CD14-positive monocyte (primary cell): ENCODE data around the gene CARMIL1. TPM values are rescaled to one million over a fixed set of nuclear protein-coding genes. Genes with fewer than 3 reads are reported as not detected.

Source experiments
- DNase-seq, 3 donors: peaks; one replicate each; pipeline ENCODE4 v3.0.0-alpha.2; 2011 to 2022
- H2AFZ ChIP-seq: 2 replicates; pipeline ENCODE4 v1.6.0; 2012; ENCODE audit warnings: mild to moderate bottlenecking, low read depth, low read length, inconsistent platforms; ENCODE audit not compliant: insufficient read depth, poor library complexity, severe bottlenecking
- H3K27ac ChIP-seq, 2 donors: 1 replicate in 1 of 2; 2 replicates in 1 of 2; pipeline ENCODE4 v1.5.1; 2012 to 2013; ENCODE audit warnings: low read length in 2 of 2, control low read depth in 1 of 2, inconsistent platforms in 1 of 2, low read depth in 1 of 2, mild to moderate bottlenecking in 1 of 2
- H3K27me3 ChIP-seq, 2 donors: one replicate each; pipeline versions ENCODE4 v1.6.0 to v1.6.1; 2011 to 2013; ENCODE audit warnings: low read length in 2 of 2; ENCODE audit not compliant: control insufficient read depth in 2 of 2, insufficient read depth in 2 of 2
- H3K36me3 ChIP-seq, 2 donors: replicated peaks in 1 of 2; 1 replicate in 1 of 2; 2 replicates in 1 of 2; pipeline versions ENCODE4 v1.5.1 to v1.6.1; 2012 to 2013; ENCODE audit warnings: low read length in 2 of 2, control low read depth in 1 of 2, inconsistent platforms in 1 of 2, mild to moderate bottlenecking in 1 of 2; ENCODE audit not compliant: insufficient read depth in 2 of 2, control insufficient read depth in 1 of 2
- H3K4me1 ChIP-seq, 2 donors: 1 replicate in 1 of 2; 2 replicates in 1 of 2; pipeline versions ENCODE4 v1.5.1 to v1.6.1; 2012 to 2013; ENCODE audit warnings: low read length in 2 of 2, control low read depth in 1 of 2, inconsistent platforms in 1 of 2, mild to moderate bottlenecking in 1 of 2, moderate library complexity in 1 of 2; ENCODE audit not compliant: insufficient read depth in 2 of 2, control insufficient read depth in 1 of 2
- H3K4me2 ChIP-seq: replicated peaks from 2 replicates; pipeline ENCODE3; 2012; ENCODE audit warnings: low read length, moderate library complexity, mild to moderate bottlenecking; ENCODE audit not compliant: poor library complexity, severe bottlenecking; ENCODE audit errors: extremely low read depth
- H3K4me3 ChIP-seq, 3 experiments: fragments of 200-600 bp in 1 of 3; sonication (generic) in 1 of 3; replicated peaks in 1 of 3; 1 replicate in 2 of 3; 2 replicates in 1 of 3; pipeline ENCODE4 v1.5.1; 2011 to 2013; ENCODE audit warnings: low read length in 3 of 3, mild to moderate bottlenecking in 3 of 3, control low read depth in 2 of 3, low read depth in 2 of 3, inconsistent platforms in 1 of 3, moderate library complexity in 1 of 3
- H3K79me2 ChIP-seq: 2 replicates; pipeline ENCODE4 v1.6.0; 2012; ENCODE audit warnings: mild to moderate bottlenecking, control low read depth, inconsistent platforms, low read length, moderate library complexity; ENCODE audit not compliant: insufficient read depth
- H3K9ac ChIP-seq: 2 replicates; pipeline ENCODE4 v1.6.0; 2017; ENCODE audit warnings: low read length, mild to moderate bottlenecking; ENCODE audit not compliant: insufficient read depth, poor library complexity, severe bottlenecking
- H3K9me3 ChIP-seq, 2 donors: replicated peaks in 1 of 2; 1 replicate in 1 of 2; 2 replicates in 1 of 2; pipeline versions ENCODE4 v1.5.1 to v1.6.1; 2012 to 2013; ENCODE audit warnings: low read length in 2 of 2, control low read depth in 1 of 2; ENCODE audit not compliant: control insufficient read depth in 1 of 2, insufficient read depth in 1 of 2
- H4K20me1 ChIP-seq: 2 replicates; pipeline ENCODE4 v1.6.0; 2012; ENCODE audit warnings: mild to moderate bottlenecking, low read length, control low read depth, moderate library complexity; ENCODE audit not compliant: insufficient read depth
- H3K27ac Mint-ChIP-seq, 7 donors: one replicate each; pipeline ENCODE4 v1.8.0; 2020; ENCODE audit warnings: mild to moderate bottlenecking in 7 of 7, mixed read lengths in 7 of 7, moderate library complexity in 6 of 7, inconsistent platforms in 2 of 7
- H3K27me3 Mint-ChIP-seq, 3 donors: one replicate each; pipeline ENCODE4 v1.8.0; 2021 to 2022; ENCODE audit warnings: low read depth in 3 of 3, mild to moderate bottlenecking in 3 of 3, mixed read lengths in 3 of 3, moderate library complexity in 3 of 3, inconsistent platforms in 1 of 3
- H3K36me3 Mint-ChIP-seq, 2 donors: one replicate each; pipeline ENCODE4 v1.8.0; 2020; ENCODE audit warnings: mixed read lengths in 2 of 2, inconsistent platforms in 1 of 2, mild to moderate bottlenecking in 1 of 2
- H3K4me1 Mint-ChIP-seq: one replicate; pipeline ENCODE4 v1.8.0; 2020; ENCODE audit warnings: mild to moderate bottlenecking, mixed read lengths
- H3K4me3 Mint-ChIP-seq, 2 donors: one replicate each; pipeline ENCODE4 v1.8.0; 2020; ENCODE audit warnings: mild to moderate bottlenecking in 2 of 2, mixed read lengths in 2 of 2, moderate library complexity in 1 of 2
- H3K9me3 Mint-ChIP-seq, 7 donors: one replicate each; pipeline ENCODE4 v1.8.0; 2020 to 2022; ENCODE audit warnings: mixed read lengths in 7 of 7, mild to moderate bottlenecking in 6 of 7, moderate library complexity in 6 of 7, inconsistent platforms in 2 of 7
- WGBS: methylation state at CpG from one replicate; pipeline ENCODE4 v1.1.5; 2013; ENCODE audit warnings: missing lambda C conversion rate; ENCODE audit not compliant: insufficient coverage; 5-methylcytosine and 5-hydroxymethylcytosine counted together
- intact Hi-C, 2 donors: fragments of 100-400 bp; cut with micrococcal nuclease; formaldehyde crosslinking; loops; one replicate each; pipeline versions ENCODE4 v1.15.0 to v1.15.1; 2023
- polyA plus RNA-seq, 3 donors: library from polyadenylated mRNA; depleted of rRNA in 1 of 3; unstranded in 2 of 3; stranded (reverse) in 1 of 3; fragments of 300-500 nt in 2 of 3; fragments of >200 nt in 1 of 3; fragmentation: Illumina TruSeq in 2 of 3; gene quantifications; 1 replicate in 2 of 3; 2 replicates in 1 of 3; pipeline ENCODE4 v1.2.3, GENCODE V29; 2012 to 2021
- TF ChIP-seq, protein P1 (sequence below): fragments of 200-600 bp; IDR thresholded peaks from one replicate; pipeline ENCODE4 v1.8.0; 2022; ENCODE audit warnings: antibody characterized with exemption, mild to moderate bottlenecking

The CARMIL1 gene
- polyA plus RNA-seq, 3 donors = 0.30 to 0.49 (median 0.41) TPM

GRCh38 chr6:25411316-25411950 lies 132.3 kb downstream of the CARMIL1 start:
- no peaks in the 10 kb centered on the region for H3K9me3 ChIP-seq
- peaks cover 0 to 5% of the 10 kb centered on the region in 2 donors for H3K36me3 ChIP-seq
- TF ChIP-seq, protein P1, sequence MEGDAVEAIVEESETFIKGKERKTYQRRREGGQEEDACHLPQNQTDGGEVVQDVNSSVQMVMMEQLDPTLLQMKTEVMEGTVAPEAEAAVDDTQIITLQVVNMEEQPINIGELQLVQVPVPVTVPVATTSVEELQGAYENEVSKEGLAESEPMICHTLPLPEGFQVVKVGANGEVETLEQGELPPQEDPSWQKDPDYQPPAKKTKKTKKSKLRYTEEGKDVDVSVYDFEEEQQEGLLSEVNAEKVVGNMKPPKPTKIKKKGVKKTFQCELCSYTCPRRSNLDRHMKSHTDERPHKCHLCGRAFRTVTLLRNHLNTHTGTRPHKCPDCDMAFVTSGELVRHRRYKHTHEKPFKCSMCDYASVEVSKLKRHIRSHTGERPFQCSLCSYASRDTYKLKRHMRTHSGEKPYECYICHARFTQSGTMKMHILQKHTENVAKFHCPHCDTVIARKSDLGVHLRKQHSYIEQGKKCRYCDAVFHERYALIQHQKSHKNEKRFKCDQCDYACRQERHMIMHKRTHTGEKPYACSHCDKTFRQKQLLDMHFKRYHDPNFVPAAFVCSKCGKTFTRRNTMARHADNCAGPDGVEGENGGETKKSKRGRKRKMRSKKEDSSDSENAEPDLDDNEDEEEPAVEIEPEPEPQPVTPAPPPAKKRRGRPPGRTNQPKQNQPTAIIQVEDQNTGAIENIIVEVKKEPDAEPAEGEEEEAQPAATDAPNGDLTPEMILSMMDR = no peak
- H2AFZ ChIP-seq = no peak overlapping the region
- H4K20me1 ChIP-seq = peaks cover 5% of the 10 kb centered on the region
- peaks cover 5% of the 10 kb centered on the region in 2 donors for H3K4me1 ChIP-seq
- Mint-ChIP-seq H3K4me1 (peaks cover 13% of the 10 kb centered on the region), H3K36me3 (peaks cover 2 to 19% of the 10 kb centered on the region in 2 donors), H3K9me3 (no peaks in the 10 kb centered on the region), H3K4me3 (no peak overlapping the region), H3K27me3 (no peaks in the 10 kb centered on the region), H3K27ac (no peak overlapping the region)
- intact Hi-C loops = no loop called here
- no peaks in the 10 kb centered on the region for H3K79me2 ChIP-seq
- no peak overlapping the region for H3K4me2 ChIP-seq
- no peak overlapping the region for H3K4me3 ChIP-seq
- H3K9ac ChIP-seq = no peak overlapping the region
- 100% methylated on average over 1 of the region's 7 CpGs for WGBS
- no peaks in the 10 kb centered on the region for H3K27me3 ChIP-seq
- H3K27ac ChIP-seq = no peak overlapping the region
- no peak for DNase-seq

GRCh38 chr6:25413207-25413905 lies 134.2 kb downstream of the CARMIL1 start:
- H4K20me1 ChIP-seq = peaks cover 5% of the 10 kb centered on the region
- Mint-ChIP-seq H3K27ac (no peak overlapping the region), H3K9me3 (no peaks in the 10 kb centered on the region), H3K4me1 (peaks cover 13% of the 10 kb centered on the region), H3K36me3 (peaks cover 5 to 32% of the 10 kb centered on the region in 2 donors), H3K4me3 (no peak overlapping the region), H3K27me3 (no peaks in the 10 kb centered on the region)
- no peak overlapping the region for H3K4me3 ChIP-seq
- TF ChIP-seq, protein P1 = no peak
- H3K27me3 ChIP-seq = no peaks in the 10 kb centered on the region
- H3K9ac ChIP-seq = no peak overlapping the region
- no CpG with 5 or more reads among the region's 1 CpG for WGBS
- H3K36me3 ChIP-seq = peaks cover under 1 to 5% of the 10 kb centered on the region in 2 donors
- H3K9me3 ChIP-seq = no peaks in the 10 kb centered on the region
- H3K4me2 ChIP-seq = no peak overlapping the region
- H2AFZ ChIP-seq = no peak overlapping the region
- H3K79me2 ChIP-seq = no peaks in the 10 kb centered on the region
- H3K27ac ChIP-seq = no peak overlapping the region
- intact Hi-C loops = no loop called here
- DNase-seq = no peak
- no peaks in the 10 kb centered on the region for H3K4me1 ChIP-seq
